HG03108 (cell line): ENCODE measurements around the gene ILF2.

Experiments
- ATAC-seq: cut with Tn5 transposase; IDR thresholded peaks from one replicate; pipeline ENCODE4 v1.9.1; 2021; ENCODE audit warnings: moderate library complexity; ENCODE audit not compliant: unreplicated experiment

The ILF2 gene

DNA sequence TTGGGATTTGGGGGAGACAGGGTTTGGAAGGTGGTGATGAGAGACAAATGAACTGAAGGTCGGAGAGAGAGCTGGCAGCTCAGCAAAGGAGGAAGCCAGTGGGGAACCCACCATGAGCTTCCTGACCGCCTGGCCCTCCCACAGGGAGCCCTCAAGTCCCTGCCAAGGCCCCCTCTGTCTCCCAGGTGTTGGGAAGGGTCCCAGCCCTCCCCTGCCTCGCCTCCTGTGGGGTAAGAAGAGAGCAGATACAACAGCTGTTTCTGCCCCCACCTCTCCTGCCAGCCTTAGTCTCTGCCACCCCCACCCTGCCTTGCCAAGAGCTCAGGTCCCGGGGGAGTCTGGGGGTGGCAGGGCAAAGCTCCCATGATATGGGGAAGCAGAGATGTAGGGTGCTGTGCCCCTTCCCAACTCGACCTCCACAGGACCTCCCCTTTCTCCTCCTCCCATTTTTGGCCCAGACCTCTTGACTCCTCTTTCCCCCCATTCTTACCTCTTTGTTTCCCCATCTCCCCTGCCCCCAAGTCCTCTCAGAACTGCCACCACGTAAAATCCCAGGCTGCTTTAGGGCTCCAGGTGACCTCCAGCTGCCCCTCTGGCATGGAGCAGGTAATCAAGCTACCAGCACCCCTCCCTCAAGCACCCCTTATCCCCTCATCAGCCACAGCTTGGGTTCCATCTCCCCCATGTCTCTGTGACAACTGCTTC is 42.0 kb downstream of the ILF2 start:
- no peak for ATAC-seq

DNA sequence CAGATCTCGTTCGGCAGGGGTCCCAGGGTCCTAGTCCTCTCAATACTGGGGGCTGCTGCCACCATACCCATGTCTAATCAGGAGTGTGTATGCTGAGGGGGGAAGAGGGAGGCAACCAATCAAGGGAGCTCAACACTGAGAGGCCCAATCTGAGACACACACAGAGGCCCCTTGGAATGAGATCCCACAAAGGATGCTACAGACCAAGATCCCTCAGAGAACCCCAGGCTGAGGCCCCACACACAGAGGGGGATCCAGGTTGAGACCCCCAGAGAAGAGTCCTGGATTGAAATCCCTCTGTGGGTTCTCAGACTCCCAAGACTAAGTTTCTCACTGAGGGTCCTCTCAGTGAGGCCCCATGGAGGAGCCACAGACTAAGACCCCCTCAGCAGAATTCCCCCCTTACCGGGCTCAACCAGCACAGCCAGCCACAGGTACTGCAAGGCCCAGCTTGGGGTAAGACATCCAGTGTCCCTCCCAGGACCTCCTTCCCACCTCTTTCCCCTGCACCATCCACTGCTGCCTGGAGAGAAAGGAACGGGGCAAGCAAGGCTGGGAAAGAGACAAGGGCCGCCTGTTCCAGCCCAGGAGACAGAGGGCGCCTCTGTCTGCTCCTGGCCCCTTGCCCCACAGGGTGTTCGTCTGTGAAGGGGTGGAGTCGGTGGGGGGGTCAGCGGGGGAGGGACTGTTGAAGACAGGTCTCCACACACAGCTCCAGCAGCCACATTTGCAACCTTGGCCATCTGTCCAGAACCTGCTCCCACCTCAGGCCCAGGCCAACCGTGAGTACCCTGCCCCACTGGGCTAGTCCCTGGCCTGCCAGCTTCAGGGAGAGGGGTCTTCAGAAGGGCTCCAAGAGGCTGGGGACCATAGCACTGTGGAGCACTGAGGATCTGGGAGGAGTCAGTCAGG is 42.8 kb downstream of the ILF2 start, which contains the start of gene S100A1:
Gene S100A1, plus strand, starts transcription at position 720 of the 912 bp plus-strand sequence. CDS start 2,088 bp downstream, outside the sequence.
- no peak for ATAC-seq

DNA sequence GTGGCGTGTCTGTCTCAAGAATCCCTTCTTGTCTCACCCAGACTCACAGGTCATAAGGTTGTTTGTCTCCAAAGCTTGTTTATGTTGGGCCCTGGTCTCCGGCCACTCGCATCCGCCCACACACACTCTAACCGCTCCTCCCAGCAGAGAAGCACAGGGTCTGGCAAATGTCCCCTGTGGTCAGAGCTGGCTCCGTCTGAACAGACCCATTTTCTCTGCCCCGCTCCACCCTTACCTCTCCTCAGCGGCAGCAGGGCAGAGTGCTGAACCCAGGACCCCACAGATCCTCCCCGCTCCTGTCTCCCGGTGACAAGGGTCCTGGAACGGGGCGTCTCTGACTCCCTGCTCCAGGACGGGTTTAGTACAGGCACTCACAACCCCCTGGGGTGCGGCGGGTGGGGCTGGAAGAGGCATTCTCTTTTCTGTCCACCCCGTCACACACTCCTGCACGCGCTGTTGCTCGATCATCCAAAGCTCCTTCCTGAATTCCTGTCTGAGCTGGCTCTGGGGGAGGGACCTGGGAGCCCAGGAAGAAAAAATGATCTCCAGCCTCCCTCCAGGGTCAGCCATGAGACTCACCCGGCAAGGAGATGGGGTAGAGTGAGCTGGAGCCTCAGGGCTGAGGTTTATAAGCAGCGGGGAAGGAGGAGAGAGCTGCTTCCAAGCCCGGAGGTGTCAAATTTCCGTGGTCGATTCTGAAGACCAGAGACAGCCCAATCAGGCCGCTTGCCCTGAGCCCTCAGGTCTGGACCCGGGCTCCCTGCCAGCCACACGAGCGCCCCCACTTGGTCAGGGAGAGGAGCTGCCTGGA is 43.7 kb downstream of the ILF2 start, which contains the start of gene S100A13:
Gene S100A13, minus strand, starts transcription at position 602 of the 811 bp plus-strand sequence. CDS start 1,033 bp downstream, outside the sequence.
- no peak for ATAC-seq

DNA sequence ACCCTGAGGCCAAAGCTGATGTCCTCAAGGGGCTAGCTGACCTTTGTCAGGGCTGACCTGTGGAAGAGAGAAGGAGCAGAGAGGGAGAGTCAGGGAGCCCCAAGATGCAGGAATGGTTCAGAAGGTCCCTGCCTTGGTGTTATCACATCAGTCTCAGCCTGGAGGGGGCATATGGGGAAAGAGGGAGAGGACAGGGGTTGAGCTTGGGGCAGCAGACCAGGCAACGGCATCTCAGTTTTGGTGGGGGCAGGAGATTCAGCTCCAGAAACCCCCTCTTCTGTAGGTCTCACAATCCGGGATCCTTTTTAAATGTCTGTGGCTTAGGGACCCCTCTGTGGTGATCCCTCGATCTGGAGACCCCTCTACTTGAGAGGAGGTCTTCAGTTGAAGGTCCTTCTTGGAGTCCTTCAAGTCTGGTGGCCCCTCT is 44.3 kb downstream of the ILF2 start:
- no peak for ATAC-seq

DNA sequence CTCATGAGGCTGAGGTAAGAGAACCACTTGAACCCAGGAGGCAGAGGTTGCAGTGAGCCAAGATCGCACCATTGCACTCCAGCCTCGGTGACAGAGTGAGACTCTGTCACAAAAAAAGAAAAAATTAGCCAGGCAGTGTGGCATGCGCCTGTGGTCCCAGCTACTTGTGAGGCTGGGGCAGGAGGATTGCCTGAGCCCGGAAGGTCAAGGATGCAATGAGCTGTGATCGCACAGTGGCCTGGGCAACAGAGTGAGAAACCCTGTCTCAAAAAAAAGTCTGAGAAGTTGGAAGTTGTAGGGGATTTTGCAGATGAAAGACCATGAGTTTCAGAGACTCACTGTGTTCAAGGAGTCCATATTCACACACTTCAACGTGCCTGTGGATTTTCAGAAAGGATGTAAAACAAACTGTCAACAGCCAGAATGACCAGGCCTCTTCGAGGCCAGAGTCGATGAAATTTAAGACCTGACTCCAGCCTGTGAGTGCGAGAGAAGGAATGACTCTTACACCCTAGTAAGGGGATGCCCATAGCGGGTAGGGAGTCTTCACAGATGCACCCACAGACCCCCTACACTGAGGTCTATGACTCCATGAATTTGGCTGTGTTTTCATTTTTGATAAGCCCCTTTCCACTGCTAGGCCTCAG is 45.7 kb downstream of the ILF2 start:
- ATAC-seq: no peak

DNA sequence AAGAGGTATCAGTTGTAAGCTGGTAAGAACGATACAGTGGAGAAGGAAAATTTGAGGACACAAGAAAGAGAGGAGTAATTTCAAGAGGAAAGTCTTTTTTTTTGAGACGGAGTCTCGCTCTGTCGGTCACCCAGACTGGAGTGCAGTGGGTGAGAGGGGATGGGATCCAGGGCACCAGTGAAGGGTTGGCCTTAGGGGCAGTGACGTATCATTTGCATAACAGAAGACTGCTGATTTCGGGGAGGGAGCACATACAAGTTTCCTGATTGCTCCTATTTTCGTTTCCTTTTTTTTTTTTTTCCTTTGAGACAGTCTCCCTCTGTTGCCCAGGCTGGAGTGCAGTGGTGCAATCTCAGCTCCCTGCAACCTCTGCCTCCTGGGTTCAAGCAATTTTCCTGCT is 47.7 kb downstream of the ILF2 start:
- no peak for ATAC-seq

DNA sequence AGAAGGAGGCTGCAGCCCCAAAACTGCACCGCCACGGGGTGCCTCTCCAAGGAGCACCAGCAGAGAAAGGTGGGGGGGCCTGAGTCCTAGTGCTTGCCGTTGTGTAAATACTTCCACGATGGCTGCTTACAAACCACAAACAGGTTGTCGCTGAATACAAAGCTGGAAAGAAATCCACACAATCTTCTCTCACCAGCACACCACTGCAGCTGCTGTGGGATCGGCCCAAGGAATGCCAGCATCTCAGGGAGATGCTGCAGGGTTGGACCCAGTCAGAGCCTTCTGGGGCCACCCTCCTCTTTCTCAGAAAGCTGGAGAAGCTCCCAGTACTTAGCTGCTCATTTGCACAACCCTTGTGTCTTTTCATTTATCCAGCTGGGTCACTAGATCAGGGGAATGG is 51.6 kb downstream of the ILF2 start:
- no peak for ATAC-seq

DNA sequence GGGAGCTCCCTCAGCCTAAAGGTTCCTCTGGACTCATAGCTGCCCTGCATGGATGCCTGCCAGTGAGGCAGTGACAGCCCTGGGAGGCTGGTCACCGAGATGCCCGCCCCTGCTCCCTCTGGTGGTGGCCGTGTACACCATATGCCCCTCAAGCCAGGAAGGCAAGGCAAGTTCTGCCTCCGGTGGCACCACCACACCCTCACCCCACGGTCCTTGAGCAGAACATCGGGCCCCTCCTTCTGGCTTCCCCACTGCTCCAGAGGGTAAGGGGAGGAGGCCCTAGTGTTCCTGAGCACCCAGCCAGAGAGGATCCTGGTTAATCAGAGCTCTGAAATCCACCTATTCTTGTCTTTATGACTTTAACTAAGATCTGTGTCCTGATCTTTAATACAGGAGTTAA is 53.1 kb downstream of the ILF2 start:
- peak; percentile 72 for ATAC-seq

DNA sequence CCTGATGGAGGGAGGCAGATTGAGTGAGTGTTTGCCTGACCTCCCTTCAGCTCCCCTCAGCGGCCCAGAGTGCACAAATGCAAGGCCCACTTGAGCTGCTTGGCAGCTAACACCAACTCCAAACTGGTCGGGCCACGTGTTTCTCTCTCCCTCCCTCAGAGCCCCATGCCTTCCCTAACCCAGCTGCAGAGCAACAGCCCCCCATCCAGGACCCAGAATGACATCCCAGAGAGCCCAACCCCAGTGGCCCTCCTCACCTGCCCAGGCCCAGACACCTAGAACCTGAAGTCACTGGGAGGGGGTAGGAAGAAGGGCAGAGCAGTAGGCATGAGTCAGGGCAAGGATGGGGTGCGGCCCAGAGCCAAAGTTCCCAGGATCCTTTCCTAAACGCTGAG is 53.9 kb downstream of the ILF2 start:
- ATAC-seq: no peak

DNA sequence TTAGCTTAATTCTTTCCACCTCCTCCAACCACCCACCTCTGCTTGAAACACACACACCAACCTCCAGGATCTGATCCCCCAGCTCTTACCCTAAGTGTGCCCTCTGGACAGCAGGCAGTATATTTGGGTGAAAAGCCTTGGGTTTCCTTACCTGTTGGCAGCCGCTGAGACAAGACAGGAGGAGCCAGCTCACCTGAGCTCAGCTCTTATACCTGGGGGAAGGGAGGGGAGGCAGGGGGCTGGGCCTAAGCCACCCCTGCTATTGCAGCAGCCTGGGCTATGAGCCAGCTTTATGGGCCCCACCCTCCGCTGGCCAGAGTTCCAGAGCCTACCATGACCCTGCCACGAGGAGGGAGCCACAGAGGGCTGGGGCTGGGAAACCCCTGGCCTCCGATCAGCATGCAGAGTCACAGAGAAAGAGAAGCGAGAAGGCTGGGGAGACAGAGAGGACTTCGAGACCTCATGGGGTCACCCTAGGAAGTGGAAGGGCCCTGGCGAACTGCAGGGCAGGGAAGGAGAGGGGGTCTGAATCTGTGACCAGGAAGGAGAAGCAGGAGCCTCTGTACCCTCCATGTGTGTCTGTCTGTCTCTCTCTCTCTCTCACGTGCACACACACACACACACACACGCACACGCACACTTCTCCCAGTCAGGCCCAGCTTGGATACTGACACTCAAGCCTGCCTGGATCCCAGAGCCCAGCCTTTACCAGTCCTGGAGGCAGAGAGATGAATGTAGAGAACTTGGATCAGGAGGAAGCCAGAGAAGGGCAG is 54.5 kb downstream of the ILF2 start, which contains the start of gene S100A14:
Gene S100A14, minus strand, starts transcription at position 182 of the 773 bp plus-strand sequence. CDS start 467 bp downstream, outside the sequence.
- no peak for ATAC-seq

DNA sequence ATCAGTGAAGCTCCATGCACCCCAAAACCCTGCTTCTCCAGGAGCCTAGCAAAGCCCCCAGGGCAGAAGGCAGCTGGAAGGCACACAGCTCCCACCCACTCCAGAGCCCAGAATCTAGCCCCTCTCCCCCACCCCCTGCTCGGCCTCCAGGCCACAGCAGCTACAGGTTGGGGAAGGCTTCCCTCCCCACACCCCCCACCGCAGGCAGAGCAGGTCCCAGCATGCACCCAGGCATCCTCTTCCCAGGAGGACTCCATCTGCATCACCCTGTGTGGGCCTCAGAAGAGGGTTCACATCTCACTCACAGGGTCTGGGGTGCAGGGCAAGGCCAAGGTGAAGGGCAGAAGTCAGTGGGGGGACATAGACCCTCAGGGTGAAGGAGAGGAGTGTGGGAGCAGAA is 55.4 kb downstream of the ILF2 start:
- ATAC-seq: no peak

DNA sequence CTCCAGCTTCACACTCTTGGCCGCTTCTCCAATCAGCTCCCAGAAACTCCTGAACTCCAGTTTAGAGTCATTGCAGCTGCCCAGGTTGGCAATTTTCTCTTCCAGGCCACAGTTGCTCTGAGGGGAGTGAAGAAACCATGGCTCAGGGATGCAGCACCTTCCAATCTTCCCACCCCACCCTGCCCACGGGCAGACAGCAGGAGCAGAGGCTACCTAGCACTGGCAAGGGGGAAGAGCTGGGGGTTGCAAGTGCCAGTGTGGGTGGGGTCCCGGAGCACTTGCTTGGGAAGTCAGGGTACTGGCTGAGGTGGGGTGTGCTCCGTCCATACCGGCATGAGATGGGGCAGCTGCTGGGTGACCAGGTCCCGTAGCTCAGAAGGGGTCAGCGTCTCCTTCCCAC is 55.9 kb downstream of the ILF2 start:
- ATAC-seq: no peak

DNA sequence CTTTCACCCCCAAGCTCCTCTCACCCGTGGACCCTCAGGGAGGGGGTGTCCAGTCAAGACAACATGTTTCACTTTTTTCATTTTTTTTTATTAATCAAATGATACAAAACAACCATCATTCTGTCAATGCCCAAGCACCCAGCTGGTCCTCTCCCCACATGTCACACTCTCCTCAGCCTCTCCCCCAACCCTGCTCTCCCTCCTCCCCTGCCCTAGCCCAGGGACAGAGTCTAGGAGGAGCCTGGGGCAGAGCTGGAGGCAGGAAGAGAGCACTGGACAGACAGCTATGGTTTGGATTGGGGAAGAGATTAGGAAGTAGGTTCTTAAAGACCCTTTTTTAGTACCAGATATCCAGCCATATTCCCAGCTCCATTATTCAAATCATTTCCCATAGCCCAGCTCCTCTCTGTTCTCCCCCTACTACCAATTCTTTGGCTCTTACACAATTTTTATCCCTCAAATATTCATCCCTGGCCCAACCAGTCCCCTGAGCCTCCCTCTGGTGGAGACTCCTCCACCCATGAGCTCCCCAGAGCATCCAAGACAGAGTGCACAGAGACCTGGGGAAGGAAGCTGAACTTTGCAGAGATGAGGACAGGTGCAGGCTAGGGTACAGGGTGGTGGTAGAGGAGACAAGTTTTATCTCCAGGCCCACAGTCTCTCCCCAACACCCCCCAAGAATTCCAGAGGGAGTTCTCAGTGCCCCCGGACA is 56.4 kb downstream of the ILF2 start:
- no peak for ATAC-seq

DNA sequence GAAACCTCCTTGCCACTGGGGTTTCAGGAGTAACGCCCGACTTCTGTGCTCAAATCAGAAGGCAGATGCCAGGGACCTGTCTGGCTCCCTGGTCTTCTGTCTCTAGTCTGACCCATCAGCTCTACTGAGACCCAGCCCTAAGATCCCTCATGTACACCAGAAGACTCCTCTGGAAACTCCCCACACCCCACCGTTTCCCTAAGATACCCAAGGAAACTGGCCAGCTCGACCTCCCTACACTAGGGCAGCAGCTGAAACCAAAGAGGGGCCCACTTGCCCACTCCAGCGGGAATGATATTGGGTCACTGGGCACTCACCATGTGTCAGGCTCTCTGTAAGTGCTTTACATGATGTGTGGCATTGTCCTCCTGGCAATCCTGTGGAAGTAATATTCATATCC is 57.4 kb downstream of the ILF2 start:
- ATAC-seq: no peak

DNA sequence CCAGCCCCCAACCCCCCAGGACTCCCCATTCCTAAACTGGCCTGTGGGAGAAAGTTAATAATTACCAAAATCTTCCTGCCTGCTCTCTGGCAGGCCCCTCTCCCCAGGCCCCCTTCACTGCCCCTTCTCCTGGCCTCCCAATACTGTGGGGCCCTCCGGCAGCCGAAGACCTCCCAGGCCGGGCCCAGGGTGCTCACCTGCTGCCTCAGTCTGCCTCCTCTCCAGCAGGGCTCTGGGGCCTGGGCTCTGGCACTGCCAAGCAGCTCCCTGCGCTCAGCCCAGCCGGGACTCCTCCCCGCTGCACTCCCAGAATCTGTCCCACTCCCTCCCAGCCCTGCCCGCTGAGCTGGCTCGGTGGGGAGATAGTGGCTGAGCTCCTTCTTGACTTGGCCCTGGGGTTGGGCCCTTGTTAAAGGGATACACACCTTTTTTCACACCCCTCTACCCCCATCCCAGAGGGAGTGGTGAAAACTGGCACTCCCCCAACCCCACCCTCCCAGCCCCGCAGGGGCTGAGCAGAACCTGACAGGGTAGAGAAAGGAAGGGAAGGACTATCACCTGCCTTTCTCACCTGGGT is 58.0 kb downstream of the ILF2 start, which contains the start of gene S100A16:
Gene S100A16, minus strand, starts transcription at position 383 of the 577 bp plus-strand sequence. CDS start 4,986 bp downstream, outside the sequence.
- no peak for ATAC-seq

DNA sequence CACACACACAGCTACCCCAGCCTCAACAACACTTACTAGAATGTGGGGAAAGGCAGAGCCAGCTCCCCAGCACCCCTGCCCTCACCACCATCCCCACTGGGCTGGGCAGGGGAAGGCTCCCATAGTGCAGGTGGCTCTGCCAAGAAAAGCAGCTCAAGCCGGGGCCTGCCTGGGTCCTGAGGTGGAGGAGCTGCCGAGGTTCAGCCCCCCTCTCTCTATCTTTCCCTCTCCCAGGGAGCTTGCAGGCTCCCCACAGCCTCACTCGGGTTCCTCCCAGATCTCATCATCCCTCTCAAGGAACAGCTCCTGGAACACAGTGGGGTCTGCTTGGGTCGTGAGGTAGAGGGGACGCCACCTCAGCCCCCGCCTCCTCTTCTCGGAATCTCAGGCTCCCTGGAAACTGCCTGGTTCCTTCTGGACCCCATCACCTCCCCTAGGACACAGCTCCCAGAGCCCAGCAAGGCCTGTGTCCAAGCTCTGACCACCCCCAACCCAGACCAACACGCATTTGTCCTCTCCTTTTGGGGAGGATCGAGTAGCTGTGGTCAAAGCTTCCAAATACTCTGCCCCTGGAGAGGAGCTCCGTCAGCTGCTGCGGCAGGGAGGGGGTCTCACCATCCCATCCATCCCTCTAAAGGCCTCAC is 58.6 kb downstream of the ILF2 start:
- ATAC-seq: no peak
